Measurements from ENCODE around the gene SLC12A9.

SLC12A9 gene

DNA sequence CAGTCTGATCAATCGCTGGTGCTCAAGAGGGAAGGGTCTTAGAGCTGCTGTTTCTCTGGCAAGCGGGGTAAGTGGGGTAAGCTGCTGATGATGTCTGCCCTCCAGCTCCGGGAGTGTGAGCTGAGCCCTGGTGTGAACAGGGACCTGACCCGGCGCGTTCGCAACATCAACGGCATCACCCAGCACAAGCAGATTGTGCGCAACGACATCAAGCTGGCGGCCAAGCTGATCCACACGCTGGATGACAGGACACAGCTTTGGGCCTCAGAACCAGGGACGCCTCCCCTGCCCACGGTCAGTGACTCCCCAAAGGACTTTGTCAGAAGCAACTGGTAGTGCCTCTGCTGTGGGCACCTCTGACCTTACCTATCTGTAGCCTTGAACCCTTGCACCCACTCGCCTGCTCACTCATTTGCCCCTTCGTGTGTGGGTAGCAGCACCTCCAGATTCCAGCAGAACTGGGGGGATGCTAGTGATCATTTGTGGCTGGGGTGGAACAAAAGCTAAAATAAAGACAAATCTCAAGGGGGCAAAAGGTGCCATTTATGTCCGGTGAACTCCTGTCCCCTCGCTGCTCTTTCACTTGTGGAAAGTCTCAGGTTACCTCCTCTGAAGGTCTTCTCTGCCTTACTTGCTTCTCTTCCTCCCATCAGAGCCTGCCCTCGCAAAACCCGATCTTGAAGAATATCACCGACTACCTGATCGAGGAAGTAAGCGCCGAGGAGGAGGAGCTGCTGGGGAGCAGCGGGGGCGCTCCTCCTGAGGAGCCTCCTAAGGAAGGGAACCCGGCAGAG lies 33.8 kb downstream of the SLC12A9 start:
- no peak for DNase-seq

DNA sequence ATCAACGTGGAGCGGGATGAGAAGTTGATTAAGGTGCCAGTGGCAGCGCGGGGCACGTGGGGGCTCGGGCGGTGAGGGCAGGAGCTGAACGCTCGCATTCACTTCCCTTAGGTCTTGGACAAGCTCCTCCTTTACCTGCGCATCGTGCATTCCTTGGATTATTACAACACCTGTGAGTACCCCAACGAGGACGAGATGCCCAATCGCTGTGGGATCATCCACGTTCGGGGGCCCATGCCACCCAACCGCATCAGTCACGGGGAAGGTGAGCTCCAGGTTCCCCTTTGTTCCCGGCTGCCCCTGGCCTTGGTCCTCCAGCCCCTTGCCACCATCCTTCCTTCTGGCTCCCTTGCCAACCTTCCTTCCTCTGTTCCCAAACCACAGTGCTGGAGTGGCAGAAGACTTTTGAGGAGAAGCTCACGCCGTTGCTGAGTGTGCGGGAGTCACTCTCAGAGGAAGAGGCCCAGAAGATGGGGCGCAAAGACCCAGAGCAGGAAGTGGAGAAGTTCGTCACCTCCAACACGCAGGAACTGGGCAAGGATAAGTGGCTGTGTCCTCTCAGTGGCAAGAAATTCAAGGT lies 34.5 kb downstream of the SLC12A9 start:
- no peak for DNase-seq

DNA sequence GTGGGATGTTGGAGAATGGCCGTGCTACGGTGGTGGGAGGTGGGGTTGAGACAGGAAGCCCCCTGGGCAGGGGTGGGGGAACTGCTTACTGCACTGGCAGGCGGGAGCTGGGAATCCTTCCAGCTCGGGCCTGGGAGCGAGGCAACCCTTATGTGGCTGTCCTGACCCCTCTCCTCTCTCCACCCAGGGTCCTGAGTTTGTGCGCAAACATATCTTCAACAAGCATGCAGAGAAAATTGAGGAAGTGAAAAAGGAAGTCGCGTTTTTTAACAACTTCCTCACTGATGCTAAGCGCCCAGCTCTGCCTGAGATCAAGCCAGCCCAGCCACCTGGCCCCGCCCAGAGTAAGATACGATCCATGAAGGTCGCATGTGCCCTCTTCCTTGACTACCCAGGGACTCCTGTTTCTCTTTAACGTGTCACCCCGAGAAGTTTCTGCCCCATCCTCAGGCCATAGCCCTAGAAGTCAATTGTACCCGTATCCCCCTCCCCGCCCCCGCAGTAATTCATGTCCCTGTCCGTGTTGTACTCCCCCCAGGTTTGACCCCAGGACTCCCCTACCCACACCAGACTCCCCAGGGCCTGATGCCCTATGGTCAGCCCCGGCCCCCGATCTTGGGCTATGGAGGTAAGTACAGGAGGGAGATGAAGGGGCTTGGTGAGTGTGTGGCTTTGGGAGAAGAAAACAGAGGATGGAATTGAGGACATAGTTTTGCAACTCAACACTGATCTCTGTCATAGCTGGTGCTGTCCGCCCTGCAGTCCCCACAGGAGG lies 35.2 kb downstream of the SLC12A9 start:
- DNase-seq: no peak

DNA sequence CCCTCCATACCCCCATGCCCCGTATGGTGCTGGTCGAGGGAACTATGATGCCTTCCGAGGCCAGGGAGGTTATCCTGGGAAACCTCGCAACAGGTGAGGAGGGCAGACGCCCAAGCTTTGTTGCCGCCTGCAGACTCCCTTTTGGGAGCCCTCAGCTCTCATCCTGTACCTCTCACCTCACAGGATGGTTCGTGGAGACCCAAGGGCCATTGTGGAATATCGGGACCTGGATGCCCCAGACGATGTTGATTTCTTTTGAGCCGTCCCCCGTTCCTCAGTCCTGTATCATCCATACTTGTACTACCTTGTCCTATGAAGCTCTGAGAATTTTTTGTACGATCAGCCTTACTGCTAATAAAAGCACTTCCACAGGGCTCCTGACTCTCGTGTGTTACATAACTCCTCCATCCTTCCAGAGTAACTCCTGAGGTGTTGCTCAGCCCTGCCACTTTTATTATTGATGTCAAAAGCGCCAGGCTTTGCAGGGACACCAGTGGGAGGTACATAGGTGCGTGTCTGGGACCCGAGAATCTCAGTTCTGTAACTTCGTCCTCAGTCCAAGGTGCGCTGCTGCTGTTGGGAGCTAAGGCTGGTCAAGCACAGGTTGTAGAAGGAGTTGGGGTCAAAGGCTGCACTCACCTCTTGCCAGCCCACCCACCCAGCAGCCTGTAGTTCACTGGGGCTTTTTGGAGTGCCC lies 35.9 kb downstream of the SLC12A9 start:
- no peak for DNase-seq

DNA sequence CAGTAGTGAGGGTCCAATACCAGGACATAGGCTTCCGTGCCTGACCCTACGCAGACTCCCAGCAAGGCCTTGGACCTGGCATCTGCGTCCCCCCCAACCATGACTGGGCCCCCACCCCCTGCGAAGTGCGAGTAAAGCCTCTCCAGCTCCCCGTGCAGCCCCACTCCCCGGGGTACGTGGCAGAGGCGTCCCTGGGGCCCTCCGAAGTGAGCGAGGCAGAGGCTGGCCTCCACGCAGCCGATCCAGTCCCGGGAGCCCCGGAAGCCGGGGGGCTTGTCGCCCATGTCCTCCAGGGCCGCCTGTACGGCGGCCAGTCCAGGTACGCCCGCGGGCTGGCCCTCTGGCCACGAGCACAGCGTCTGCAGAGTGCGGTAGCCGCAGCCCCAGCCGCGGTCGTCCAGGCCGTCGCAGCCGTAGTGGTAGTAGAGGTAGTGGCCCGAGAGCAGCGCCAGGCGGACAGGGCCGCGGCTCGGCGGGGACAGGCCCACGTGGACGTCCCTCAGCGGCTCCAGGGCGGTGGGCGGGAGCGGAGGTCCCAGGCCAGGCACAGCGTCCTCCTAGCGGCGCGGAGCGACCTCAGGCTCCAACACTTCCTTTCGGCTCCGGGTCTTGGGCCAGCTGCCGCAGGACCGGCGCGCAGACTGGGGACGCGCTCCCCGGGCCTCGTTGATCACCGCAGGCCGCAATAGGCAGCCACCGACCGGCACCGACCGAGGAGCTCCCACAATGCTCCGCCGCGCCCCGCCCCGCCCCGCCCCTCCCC lies 36.7 kb downstream of the SLC12A9 start, which contains the start of gene UFSP1:
UFSP1 (minus strand) TSS at position 728 of the 763 bp plus-strand sequence; CDS start at position 284, 444 bp downstream.
- no peak for DNase-seq

DNA sequence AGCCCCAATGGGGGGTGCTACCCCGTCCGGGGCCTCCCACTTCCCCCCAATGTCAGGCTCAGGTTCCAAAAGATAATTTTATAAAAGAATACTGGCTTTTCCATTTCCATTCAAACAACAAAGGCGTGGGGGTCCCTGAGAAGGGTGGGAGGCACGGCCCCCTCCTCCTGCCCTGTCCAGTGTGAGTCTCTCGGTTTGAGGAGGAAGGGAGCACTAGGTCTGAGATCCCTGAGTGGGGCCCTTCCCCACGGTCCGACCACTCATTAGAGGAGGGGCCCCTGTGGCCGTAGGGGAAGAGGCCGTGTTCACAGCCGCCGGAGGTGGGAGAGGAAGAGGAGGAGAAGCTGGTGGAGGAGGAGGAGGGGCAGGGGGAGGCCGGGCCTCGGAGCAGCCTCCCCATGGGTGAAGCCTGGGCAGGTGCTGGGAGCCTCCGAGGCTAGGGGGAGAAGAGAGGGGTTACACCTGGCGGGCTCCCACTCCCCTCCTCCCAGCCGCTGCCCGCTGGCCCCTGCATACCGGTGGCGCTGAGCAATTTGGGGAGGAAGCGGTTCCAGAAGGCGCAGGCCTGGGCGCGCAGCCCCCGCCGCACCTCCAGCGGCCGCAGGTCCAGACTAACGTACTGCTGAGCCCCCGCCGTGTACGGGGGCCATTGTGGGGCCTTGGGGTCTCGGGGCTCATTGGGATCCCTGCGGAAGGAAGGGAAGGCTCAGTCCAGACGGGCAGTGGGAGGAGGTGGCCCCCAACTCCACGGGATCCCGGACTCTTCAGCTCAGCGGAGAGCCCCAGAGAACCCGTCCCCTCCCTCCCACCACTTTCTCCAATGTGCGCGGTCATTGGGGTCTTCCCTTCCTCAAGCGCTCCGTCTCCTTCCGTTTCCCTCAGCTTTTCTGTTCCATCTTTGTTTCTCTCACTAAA lies 38.4 kb downstream of the SLC12A9 start:
- DNase-seq: no peak

DNA sequence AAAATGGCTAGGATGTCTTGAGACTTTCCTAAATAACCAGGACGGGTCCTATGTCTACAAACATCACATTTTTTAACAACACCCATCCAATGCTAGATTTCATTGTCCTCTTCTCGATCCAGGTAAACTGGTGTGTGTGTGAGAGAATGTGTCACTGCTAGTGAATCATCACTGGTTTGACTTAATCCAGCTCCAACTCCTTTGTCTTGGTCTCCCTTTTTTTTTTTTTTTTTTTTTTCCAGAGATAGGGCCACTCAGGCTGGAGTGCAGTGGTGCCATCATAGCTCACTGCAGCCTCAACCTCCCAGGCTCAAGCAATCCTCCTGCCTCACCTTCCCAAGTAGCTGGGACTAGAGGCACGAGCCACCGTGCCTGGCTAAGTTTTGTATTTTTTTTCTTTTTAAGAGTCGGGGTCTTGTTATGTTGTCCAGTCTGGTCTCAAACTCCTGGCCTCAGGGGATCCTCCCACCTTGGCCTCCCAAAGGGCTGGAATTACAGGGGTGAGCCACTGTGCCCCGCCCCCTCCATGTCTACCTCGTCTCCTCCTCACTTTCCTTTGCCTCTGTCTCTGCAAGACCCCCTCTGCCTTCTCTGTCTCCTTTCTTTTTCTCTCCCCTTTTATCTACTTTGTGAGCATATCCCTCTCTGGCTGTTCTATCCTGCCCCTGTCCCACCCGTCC lies 39.2 kb downstream of the SLC12A9 start:
- DNase-seq: no peak

DNA sequence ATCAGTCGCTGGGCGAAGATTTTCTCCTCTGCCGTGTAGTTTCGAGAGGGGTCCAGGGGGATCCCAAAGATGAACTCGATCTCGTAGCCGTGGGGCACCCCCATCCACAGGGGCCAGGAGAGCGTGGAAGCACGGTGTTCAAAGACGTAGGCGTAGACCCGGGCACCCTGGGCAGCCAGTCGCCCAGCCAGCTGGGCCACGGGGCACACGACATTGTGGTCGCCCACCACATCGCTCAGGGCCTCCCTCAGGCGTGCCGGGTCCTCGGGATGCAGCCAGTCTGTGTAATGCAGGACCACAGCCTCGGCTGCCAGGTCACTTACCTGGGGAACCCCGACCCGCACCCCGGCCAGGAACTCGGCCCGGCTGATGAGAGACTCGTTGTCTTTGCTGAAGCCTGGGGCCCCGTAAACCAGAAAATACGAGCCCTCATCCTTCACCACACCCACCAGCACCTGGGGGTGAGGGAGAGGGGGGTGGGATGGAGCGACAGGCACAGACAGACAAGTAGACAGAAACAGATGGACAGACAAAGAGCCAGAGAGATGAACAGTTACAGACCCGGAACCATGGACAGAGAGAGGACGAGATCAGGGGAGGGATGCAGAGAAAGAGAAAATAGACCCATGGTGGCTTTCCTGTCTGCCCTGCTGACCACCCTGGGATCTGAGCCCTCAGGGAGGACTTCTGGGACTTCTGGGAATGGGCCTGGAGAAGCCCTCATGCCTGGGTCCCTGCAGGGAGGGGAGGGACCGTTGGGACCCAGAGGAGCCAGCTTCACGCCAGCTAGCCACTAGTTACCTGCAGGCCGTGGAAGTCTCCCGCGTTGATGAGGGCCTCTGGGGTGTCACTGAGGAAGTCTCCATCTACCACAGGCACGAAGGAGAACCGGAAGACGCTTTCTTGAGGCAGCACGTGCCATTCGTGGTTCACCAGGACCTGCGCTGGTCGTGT lies 40.1 kb downstream of the SLC12A9 start:
- no peak for DNase-seq

DNA sequence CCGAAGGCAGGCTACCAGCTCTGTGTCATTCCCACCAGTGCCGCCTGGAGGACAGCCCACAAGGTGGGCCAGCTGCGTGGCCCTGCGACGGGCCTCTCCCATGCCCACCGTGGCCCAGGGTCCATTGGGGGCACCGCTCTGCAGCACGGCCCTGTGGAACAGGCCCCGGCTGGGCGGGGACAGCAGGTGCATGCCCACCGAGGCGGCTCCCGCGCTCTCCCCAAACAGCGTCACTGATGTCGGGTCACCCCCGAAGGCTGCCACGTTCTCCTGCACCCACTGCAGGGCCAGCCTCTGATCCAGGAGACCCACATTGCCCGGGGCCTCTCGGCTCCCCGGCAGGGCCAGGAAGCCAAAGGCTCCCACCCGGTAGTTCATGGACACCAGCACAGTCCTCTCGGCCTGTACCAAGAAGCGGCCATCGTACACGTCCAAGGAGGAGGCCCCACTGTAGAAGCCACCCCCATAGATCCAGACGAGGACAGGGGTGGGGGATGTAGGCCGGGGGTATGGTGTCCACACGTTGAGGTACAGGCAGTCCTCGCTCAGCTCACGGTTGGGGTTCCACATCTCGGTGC lies 40.9 kb downstream of the SLC12A9 start:
- DNase-seq: no peak

DNA sequence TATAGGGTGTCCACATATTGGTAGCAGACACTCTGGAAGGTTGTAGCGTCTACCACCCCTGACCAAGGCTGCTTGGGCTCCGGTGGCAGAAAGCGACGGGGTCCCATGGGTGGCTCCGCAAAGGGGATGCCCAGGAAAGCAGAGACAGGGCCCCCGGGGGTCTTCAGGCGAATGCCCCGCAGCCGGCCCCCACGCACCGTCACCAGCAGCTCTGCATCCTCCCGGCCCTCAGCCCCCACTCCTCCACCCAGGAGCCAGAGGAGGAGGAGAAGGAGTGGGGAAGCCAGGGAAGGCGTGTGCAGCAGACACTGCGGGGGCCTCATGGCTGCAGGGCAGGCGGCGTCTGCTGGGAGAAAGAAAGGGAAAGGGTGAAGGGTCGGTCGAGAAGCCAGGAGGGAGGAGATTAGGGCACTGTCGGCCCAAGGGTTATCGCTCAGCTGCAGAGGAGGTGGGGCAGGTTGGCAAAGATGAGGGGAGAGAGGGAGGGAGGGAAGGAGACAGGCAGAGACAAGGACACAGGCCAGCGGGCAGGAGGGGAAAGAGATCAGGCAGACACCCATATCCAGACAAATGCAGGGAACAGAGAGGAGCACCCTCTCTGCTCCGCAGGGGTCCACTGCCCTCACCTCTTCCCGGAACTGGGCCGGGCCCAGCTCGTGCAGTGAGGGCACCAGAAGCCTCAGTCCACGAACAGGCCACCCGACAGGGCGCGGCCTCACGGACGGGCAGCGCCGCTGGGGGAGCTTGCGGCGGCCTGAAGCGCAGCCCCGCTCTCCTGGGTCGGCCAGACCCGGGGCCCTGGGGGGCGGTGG lies 41.6 kb downstream of the SLC12A9 start:
- no peak for DNase-seq

DNA sequence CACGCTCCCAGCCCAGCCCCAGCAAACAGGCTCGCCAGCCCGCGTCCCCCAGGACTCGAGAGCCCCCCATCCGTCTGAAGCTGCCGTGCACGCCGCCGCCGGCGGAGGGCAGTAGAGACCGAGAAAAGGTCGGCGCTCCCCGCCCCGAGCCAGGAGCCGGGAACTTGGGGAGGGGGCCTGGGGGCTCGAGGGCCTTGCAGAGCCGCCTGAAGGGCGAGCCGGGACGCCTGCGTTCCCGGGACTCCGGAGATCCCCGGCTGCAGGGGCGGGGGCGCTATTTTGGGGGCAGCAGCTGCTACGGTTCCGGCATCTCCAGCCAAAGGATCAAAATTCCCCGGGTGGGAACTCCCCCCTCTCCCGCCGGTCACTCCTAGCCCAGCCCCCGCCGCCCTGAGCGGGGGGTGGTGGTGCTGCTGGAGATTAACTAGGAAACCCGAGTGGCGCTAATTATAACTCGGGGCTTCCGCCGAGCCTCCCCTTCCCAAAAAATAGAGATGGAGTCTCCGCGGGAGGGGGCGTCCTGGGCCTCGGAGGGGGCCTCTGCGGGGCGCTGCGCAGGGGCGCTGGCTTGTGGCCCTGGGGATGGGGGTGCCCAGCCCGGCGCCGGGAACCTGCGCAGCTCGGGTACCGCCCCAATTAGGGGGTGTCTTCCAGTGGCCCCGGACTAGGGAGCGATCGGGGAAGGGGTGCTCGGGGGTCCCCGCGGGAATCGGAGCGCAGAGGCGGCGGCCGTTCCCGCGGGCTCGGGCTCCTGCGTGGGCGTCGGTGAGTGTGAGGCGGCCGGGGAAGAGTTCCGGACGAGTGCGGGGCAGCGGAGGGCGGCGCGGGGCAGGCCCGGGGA lies 42.6 kb downstream of the SLC12A9 start:
- no peak for DNase-seq

DNA sequence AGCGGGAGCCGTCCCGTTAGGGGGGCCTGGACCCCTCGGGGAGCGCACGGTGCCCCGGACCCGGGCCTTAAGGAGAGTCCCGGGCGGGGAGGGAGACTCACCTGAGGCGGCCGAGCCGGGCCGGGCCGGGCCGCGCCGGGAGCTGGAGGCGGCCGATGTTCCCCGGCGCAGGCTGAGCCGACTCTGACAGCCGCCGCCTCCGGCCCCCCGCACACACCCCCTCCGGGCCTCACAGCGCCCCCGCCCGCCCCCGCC lies 43.1 kb downstream of the SLC12A9 start, which contains the start of gene ACHE:
ACHE (minus strand) TSS at position 188 of the 255 bp plus-strand sequence. CDS start 1,656 bp downstream, outside the sequence.
- DNase-seq: no peak

DNA sequence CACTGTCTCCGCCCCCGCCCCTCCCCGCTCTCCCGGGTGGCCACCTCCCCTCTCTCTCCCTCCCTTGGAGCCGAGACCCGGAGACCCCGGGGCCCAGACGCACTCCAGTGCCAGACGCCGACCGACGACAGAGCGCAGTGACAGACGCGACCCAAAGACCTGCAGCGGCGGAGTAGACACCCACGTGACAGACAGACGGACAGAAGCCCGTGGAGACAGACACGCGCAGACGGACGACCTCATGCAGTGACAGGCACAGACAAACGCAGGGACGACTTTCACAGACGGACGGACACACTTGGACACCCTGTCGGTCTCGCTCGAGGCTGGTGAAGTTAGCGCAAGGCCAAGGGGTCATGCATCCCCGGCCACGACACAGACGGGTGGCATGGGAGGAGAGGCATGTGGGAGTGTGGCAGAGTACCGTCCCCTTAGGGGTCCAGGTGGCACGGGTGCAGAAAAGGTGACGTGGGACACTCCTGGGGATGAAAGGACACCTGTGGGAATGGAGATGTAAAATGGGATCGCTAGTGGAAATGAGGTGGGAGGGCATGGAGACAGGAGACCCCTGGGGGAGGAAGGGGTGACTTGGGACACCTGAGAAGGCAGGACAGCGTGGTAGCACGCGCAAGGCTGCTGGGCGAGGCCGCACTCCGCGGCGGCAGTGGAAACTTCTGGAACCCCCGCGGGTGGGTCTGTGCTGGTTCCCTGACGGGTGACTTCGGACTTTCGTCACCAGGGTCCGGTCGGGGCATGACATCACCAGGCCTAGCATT lies 43.6 kb downstream of the SLC12A9 start:
- no peak for DNase-seq

DNA sequence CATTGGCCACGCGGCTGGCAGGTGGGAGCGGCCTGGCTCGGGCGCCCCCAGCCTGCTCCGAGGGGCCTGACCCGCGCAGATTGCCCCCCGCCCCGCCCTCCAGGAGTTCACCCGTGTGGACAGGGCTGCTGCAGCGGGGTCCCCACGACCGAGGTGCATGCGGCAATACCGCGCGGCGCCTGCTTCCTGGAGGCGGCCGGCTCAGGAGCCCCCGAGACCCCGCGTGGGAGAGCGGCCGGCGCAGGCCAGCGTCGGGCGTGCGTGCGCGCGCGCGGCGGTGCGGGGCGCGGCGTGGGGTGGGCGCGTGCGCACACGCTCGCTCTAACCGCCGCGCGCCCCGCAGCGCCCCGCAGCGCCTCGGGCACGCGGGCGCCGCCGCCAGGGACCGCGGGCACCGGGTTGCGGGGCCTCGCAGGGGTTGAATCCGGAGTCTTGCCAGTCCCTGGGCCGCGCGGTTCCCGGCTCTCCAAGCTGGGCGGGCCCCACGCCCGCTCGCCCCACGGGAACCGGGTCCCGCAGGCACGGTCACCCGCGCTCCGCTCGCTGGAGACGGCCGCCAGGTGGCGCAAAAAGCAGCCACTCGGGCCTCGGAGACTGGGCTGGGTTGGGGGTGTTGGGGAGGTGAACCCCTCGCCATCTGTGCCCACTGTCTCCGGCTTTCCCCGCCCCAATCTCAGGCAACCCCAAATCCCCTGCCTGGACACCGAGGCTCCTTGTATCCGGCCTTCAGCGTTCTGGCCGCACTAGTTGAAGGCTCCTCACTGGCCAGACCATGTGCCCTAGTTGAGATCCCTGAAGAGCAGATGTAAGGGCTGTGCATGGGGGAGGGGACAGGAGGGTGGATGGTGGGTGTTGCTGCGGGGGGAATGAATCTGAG lies 44.5 kb downstream of the SLC12A9 start:
- no peak for DNase-seq

DNA sequence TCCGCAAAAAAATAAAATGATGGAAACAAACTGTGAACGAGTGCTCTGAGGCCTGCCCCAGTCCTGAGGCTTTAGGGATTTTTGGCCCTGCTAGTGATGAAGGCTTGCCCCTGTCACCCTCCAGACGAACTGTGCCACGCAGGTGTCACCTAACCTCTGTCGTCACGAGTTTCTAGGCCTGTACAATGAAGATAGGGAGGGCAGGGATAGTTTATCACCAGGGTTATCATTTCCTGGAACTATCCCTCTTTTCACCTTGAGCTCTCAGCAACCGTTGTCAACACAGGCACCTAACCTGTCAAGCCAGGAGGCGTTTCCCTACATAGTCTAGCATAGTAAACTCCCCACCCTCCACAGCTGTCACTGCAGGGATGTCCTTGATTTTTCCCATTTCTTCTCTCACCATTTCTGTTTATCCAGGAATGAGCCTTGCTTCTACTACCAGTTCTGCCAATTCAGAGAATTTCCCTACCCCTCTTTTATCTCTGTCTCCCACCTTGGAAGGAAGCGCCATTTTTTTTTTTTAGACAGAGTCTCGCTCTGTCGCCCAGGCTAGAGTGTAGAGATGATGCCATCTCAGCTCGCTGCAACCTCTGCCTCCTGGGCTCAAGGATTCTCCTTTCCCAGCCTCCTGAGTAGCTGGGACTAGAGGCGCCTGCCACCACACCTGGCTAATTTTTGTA lies 45.4 kb downstream of the SLC12A9 start:
- no peak for DNase-seq

All from NCI-H446 (cell line).